Nephron (organoid): ENCODE data around the gene APOBR.

Experiments
- H3K27ac Mint-ChIP-seq, 3 experiments: 2 replicates each; pipeline ENCODE4 v1.8.0; 2020; ENCODE audit warnings: mixed read lengths in 3 of 3, mild to moderate bottlenecking in 2 of 3, moderate library complexity in 1 of 3
- H3K27me3 Mint-ChIP-seq: 2 replicates; pipeline ENCODE4 v1.8.0; 2021; ENCODE audit warnings: low read depth, mild to moderate bottlenecking, moderate library complexity, mixed read lengths
- H3K36me3 Mint-ChIP-seq: 2 replicates; pipeline ENCODE4 v1.8.0; 2020; ENCODE audit warnings: low read depth, mixed read lengths
- H3K4me1 Mint-ChIP-seq: 2 replicates; pipeline ENCODE4 v1.8.0; 2020; ENCODE audit warnings: mixed read lengths
- H3K4me3 Mint-ChIP-seq, 3 experiments: 2 replicates each; pipeline ENCODE4 v1.8.0; 2020; ENCODE audit warnings: mild to moderate bottlenecking in 3 of 3, mixed read lengths in 3 of 3, moderate library complexity in 2 of 3
- H3K9me3 Mint-ChIP-seq: 2 replicates; pipeline ENCODE4 v1.8.0; 2020; ENCODE audit warnings: mixed read lengths
- CTCF ChIP-seq, 3 experiments: fragments of 200-600 bp; sonication (generic); IDR thresholded peaks; one replicate each; pipeline ENCODE4 v1.5.0; 2021; ENCODE audit warnings: antibody characterized with exemption in 3 of 3; ENCODE audit not compliant: unreplicated experiment in 3 of 3

Gene APOBR

GRCh38 chr16:28529124-28529523, 34.7 kb downstream of the APOBR start:
- no peak for TF ChIP-seq CTCF (IDR thresholded peaks at IDR 0.05; ENCODE audit: unreplicated experiment in 3 of 3)
- no peak overlapping the region for H3K27ac Mint-ChIP-seq
- H3K27me3 Mint-ChIP-seq, result no peaks in the 10 kb centered on the region
- no peaks in the 10 kb centered on the region for H3K36me3 Mint-ChIP-seq
- peaks cover 3% of the 10 kb centered on the region for H3K9me3 Mint-ChIP-seq
- peaks cover 5% of the 10 kb centered on the region for H3K4me1 Mint-ChIP-seq
- no peak overlapping the region for H3K4me3 Mint-ChIP-seq

GRCh38 chr16:28531777-28532744, 37.6 kb downstream of the APOBR start:
- Mint-ChIP-seq H3K4me3 (no peak overlapping the region), H3K9me3 (no peaks in the 10 kb centered on the region), H3K4me1 (peaks cover 12% of the 10 kb centered on the region), H3K27ac (peak overlapping the region in 2 of 3 experiments; percentile 5 to 51), H3K36me3 (no peaks in the 10 kb centered on the region), H3K27me3 (peaks cover 5% of the 10 kb centered on the region)
- no peak for TF ChIP-seq CTCF (IDR thresholded peaks at IDR 0.05; ENCODE audit: unreplicated experiment in 3 of 3)

DNA sequence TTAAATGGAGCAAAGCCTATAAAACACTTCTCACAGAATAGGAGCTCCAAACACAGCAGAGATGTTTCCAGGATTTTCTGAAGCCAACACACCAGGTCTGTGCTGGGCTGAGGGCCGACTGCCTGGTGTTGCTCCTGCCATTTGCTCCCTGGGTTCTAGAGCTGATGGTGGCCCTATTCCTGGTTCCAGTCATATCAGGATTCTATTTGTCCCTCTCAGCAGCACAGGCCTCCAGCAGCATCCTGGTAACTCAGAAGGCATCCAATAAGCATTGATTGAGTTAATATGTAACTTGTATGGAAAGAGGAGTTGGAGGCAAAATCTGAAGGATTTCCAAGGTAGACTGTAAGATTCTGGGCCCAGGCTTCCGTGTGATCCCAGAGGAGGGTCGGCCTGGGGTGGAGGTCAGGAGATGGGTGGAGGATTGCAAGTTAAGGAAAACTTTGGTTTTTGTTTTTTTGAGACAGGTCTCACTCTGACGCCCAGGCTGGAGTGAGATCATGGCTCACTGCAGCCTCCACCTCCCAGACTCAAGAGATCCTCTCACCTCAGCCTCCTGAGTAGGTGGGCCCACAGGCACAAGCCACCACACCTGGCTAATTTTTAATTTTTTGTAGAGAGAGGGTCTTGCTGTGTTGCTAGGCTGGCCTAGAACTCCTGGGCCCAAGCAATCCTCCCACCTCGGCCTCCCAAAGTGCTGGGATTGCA, 38.7 kb downstream of the APOBR start:
- TF ChIP-seq CTCF (IDR thresholded peaks at IDR 0.05; ENCODE audit: unreplicated experiment in 3 of 3), result no peak
- H3K4me3 Mint-ChIP-seq, result peak overlapping the region in 2 of 3 experiments; percentile 23 to 58
- peaks cover 5% of the 10 kb centered on the region for H3K27me3 Mint-ChIP-seq
- H3K27ac Mint-ChIP-seq, result no peak overlapping the region
- H3K4me1 Mint-ChIP-seq, result peaks cover 22% of the 10 kb centered on the region
- no peaks in the 10 kb centered on the region for H3K36me3 Mint-ChIP-seq
- H3K9me3 Mint-ChIP-seq, result no peaks in the 10 kb centered on the region

DNA sequence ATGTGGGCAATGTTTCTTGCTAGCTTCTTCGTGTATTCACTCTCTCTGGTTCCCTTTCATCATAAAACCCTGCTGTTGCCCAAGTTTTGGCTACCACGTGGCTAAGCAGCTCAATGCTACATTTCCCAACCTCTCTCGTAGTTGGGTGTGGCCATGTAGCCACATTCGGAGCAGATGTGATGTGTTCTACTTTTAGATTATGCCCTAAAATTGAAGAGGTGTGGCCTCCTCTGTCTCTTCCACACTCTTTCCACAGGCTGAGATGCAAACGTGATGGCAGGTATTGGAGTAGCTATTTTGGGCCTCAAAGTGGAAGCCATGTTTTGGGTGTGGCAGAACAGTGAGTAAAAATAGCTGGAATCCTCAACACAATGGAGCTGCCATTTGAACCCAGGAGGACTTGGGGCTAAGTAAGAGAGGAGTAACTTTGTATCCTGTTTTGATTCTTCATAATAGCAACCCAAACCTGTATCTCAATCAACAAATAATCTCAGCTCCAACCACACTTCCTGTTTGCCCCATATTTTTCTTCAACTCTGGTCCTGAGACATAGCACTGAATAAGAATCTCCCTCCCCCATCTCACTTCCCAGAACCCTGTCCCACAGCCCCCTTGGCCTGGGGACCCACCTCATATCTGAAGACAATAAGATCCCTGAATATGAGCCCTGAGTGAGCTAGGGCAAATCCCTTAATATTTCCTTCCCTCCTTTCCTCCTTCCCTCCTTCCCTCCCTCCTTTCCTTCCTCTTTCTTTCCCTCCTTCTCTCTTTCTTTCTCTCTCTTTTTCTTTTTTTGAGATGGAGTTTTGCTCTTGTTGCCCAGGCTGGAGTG, 40.3 kb downstream of the APOBR start:
- Mint-ChIP-seq H3K9me3 (peaks cover 2% of the 10 kb centered on the region), H3K27ac (no peak overlapping the region), H3K27me3 (peaks cover 5% of the 10 kb centered on the region), H3K4me3 (peak overlapping the region in 1 of 3 experiments; percentile 37), H3K36me3 (no peaks in the 10 kb centered on the region), H3K4me1 (peaks cover 32% of the 10 kb centered on the region)
- TF ChIP-seq CTCF (IDR thresholded peaks at IDR 0.05; ENCODE audit: unreplicated experiment in 3 of 3), result no peak

DNA sequence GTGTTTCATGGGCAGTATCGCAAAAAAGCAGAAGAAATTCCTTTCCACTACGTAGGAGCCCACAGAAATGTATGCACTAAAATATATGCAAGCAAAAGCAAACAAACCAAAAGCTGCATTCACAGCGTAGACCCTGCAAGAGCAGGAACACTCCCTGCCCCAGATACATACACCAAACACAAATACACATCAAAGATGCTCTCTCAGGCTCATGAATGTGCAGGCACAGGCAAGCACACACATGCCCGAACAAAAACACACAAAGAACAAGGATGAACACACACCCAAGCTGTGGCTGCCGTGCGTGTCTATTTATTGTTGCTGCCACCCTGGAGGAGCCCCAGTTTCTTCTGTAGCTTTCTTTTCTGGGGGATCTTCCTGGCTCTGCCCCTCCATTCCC, 42.6 kb downstream of the APOBR start:
- no peak for TF ChIP-seq CTCF (IDR thresholded peaks at IDR 0.05; ENCODE audit: unreplicated experiment in 3 of 3)
- peak overlapping the region in 2 of 3 experiments; percentile 64 to 91 for H3K4me3 Mint-ChIP-seq
- H3K9me3 Mint-ChIP-seq, result peaks cover 2% of the 10 kb centered on the region
- peaks cover 30% of the 10 kb centered on the region for H3K4me1 Mint-ChIP-seq
- no peaks in the 10 kb centered on the region for H3K36me3 Mint-ChIP-seq
- peaks cover 5% of the 10 kb centered on the region for H3K27me3 Mint-ChIP-seq
- H3K27ac Mint-ChIP-seq, result peak overlapping the region; percentile 75 to 99 (median 99)
